SH-SY5Y (cell line): Measurements from ENCODE around the gene EYA2.

Experiments
- GATA2 ChIP-seq: IDR thresholded peaks from 2 replicates; pipeline ENCODE4 v1.6.1; 2011; ENCODE audit warnings: mild to moderate bottlenecking, low read depth, low read length
- GATA3 ChIP-seq: IDR thresholded peaks from 2 replicates; pipeline ENCODE4 v1.6.1; 2011; ENCODE audit warnings: low read depth, mild to moderate bottlenecking, low read length, moderate library complexity

DNA sequence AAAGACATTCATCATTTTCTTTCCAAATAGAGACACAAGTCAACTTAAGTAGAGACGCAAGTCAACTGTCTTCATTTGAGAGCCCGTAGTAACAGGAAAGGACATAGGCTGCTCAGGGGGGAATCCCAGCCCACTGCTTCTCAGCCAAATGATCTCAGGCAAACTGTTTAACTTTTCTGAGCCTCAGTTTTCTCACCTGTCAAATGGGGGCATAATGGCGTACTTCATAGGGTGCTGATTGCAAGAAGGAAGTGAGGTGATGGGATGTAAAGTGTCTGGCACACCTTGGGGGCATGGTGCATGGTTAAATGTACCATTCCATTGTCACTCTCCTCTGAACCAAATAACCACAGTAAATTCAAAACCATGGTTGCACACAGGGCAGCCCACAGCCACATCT, 96.5 kb downstream of the EYA2 start:
- TF ChIP-seq GATA3 (no peak), GATA2 (no peak)
